DND-41 (cell line): Measurements from ENCODE around the gene DCLK3.
A peak's percentile ranks its signal among the peaks of the same experiment; 100 is the strongest.

Experiments used
- ATAC-seq: fragments of 200-7000 bp; cut with Tn5 transposase; 3 replicates; pipeline ENCODE4 v1.9.1; 2021; ENCODE audit warnings: low read depth; ENCODE audit not compliant: insufficient read depth
- DNase-seq: peaks from one replicate; pipeline ENCODE4 v3.0.0-alpha.2; 2020
- H2AFZ ChIP-seq: 2 replicates; pipeline ENCODE4 v1.6.0; 2012; ENCODE audit warnings: low read depth, low read length
- H3K27ac ChIP-seq: 2 replicates; pipeline ENCODE4 v1.5.1; 2012; ENCODE audit warnings: low read length, inconsistent platforms
- H3K27me3 ChIP-seq: fragments of 200-600 bp; sonication (generic); 2 replicates; pipeline ENCODE4 v1.6.0; 2012; ENCODE audit warnings: low read length, mild to moderate bottlenecking, inconsistent platforms; ENCODE audit not compliant: insufficient read depth, poor library complexity
- H3K36me3 ChIP-seq: 2 replicates; pipeline ENCODE4 v1.5.1; 2012; ENCODE audit warnings: low read length, inconsistent platforms; ENCODE audit not compliant: insufficient read depth
- H3K4me1 ChIP-seq: 2 replicates; pipeline ENCODE4 v1.5.1; 2012; ENCODE audit warnings: mild to moderate bottlenecking, low read length; ENCODE audit not compliant: insufficient read depth
- H3K4me2 ChIP-seq: 2 replicates; pipeline ENCODE4 v1.6.0; 2012; ENCODE audit warnings: mild to moderate bottlenecking, moderate library complexity, low read length, inconsistent platforms; ENCODE audit not compliant: insufficient read depth
- H3K4me3 ChIP-seq, 2 experiments: fragments of 200-600 bp in 1 of 2; shearing (Covaris generic) in 1 of 2; 2 replicates each; pipeline ENCODE4 v1.5.1; 2012 to 2016; ENCODE audit warnings: inconsistent platforms in 2 of 2, low read length in 2 of 2, mild to moderate bottlenecking in 2 of 2, low read depth in 1 of 2, moderate library complexity in 1 of 2
- H3K79me2 ChIP-seq: 2 replicates; pipeline ENCODE4 v1.6.0; 2012; ENCODE audit warnings: low read length, inconsistent platforms; ENCODE audit not compliant: insufficient read depth
- H3K9ac ChIP-seq: 2 replicates; pipeline ENCODE4 v1.6.0; 2012; ENCODE audit warnings: low read depth, mild to moderate bottlenecking, inconsistent platforms, low read length, moderate library complexity
- H3K9me3 ChIP-seq: 2 replicates; pipeline ENCODE4 v1.5.1; 2012; ENCODE audit warnings: low read length, moderate library complexity, mild to moderate bottlenecking, inconsistent platforms; ENCODE audit not compliant: insufficient read depth, severe bottlenecking
- H4K20me1 ChIP-seq: 2 replicates; pipeline ENCODE4 v1.6.0; 2012; ENCODE audit warnings: low read length; ENCODE audit not compliant: insufficient read depth
- EZH2 ChIP-seq: IDR thresholded peaks from 3 replicates; pipeline ENCODE4 v1.6.1; 2012; ENCODE audit warnings: borderline replicate concordance, low read depth, mild to moderate bottlenecking, moderate library complexity, low read length, inconsistent platforms; ENCODE audit not compliant: severe bottlenecking
- TF ChIP-seq, protein P1 (sequence below): IDR thresholded peaks from 2 replicates; pipeline ENCODE4 v1.5.1; 2012; ENCODE audit warnings: borderline replicate concordance, low read length, moderate library complexity, mild to moderate bottlenecking; ENCODE audit not compliant: poor library complexity, severe bottlenecking; ENCODE audit errors: extremely low read depth

DCLK3 gene

DNA sequence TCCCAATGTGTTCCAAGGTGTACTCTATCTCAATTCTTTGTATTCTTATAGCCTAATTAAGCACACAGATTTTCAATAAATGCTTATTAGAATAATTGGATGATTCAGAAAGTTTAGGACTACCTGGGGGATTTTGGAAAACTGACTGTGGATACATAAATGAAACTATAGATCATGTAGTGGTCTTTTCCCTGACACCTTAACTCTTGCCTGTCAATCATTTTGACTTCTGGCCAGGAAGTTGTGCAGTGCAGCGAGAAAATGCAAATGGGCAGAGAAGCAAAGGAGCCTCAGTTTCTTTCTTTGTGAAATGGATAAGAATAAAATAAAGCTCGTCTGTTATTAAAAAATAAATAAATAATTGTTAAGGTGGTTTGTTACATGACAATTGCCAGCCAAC, 47.4 kb upstream of the DCLK3 start:
- Histone ChIP-seq H3K9me3 (no peaks in the 10 kb centered on the region), H3K9ac (no peak overlapping the region), H3K27me3 (no peaks in the 10 kb centered on the region), H3K4me3 (no peak overlapping the region), H3K4me2 (no peak overlapping the region), H3K27ac (no peak overlapping the region), H3K4me1 (no peaks in the 10 kb centered on the region), H3K36me3 (no peaks in the 10 kb centered on the region), H2AFZ (no peak overlapping the region), H4K20me1 (no peaks in the 10 kb centered on the region), H3K79me2 (no peaks in the 10 kb centered on the region)
- DNase-seq (no peak), ATAC-seq (no peak)
- TF ChIP-seq, protein P1, sequence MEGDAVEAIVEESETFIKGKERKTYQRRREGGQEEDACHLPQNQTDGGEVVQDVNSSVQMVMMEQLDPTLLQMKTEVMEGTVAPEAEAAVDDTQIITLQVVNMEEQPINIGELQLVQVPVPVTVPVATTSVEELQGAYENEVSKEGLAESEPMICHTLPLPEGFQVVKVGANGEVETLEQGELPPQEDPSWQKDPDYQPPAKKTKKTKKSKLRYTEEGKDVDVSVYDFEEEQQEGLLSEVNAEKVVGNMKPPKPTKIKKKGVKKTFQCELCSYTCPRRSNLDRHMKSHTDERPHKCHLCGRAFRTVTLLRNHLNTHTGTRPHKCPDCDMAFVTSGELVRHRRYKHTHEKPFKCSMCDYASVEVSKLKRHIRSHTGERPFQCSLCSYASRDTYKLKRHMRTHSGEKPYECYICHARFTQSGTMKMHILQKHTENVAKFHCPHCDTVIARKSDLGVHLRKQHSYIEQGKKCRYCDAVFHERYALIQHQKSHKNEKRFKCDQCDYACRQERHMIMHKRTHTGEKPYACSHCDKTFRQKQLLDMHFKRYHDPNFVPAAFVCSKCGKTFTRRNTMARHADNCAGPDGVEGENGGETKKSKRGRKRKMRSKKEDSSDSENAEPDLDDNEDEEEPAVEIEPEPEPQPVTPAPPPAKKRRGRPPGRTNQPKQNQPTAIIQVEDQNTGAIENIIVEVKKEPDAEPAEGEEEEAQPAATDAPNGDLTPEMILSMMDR, result no peak
- no peak for TF ChIP-seq EZH2

DNA sequence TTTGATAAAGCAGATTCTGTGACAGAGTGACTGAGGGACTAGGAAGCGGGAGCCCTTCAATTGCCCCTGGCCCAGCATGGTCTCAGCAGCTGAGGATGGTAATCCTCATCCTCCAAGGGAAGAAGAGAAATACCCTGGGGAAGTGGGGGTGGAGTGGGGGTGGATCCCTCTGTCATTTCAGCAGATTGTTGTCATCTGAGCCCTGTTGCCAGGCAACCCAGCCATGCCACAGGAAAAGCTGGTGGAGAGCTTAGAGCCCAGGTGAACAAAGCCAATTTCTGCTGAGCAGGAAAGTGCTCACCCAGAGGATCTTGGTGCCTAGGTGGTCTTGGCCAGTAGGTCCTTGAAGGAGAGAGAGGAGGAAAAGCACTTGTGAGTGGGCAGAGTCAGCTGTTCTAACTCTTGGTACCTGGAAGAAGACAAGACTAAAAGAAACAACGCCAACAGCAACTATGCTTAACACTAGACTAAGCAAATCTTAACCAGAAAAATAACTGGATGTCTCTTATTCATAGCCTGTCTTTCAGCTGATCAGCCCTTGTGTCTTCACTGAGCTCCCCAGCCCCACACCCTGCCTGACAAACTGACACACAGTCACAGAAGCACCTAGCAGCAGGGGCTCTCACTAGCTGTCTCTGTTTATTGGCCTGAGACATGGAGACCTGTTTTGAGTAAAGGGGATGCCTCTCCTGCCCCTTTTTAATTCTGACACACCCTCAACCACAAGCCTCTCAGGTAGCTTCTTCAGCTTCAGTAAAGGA, 40.1 kb upstream of the DCLK3 start:
- TF ChIP-seq, protein P1, result no peak
- TF ChIP-seq EZH2, result no peak
- Histone ChIP-seq H3K4me2 (no peak overlapping the region), H3K9ac (no peak overlapping the region), H4K20me1 (no peaks in the 10 kb centered on the region), H3K79me2 (no peaks in the 10 kb centered on the region), H3K4me3 (no peak overlapping the region), H3K4me1 (no peaks in the 10 kb centered on the region), H3K27me3 (no peaks in the 10 kb centered on the region), H2AFZ (no peak overlapping the region), H3K27ac (no peak overlapping the region), H3K9me3 (peaks cover 12% of the 10 kb centered on the region), H3K36me3 (no peaks in the 10 kb centered on the region)
- DNase-seq, result peak; percentile 36
- ATAC-seq, result 0 out of 3 replicates have a peak, but pooled peaks have one; percentile 33

DNA sequence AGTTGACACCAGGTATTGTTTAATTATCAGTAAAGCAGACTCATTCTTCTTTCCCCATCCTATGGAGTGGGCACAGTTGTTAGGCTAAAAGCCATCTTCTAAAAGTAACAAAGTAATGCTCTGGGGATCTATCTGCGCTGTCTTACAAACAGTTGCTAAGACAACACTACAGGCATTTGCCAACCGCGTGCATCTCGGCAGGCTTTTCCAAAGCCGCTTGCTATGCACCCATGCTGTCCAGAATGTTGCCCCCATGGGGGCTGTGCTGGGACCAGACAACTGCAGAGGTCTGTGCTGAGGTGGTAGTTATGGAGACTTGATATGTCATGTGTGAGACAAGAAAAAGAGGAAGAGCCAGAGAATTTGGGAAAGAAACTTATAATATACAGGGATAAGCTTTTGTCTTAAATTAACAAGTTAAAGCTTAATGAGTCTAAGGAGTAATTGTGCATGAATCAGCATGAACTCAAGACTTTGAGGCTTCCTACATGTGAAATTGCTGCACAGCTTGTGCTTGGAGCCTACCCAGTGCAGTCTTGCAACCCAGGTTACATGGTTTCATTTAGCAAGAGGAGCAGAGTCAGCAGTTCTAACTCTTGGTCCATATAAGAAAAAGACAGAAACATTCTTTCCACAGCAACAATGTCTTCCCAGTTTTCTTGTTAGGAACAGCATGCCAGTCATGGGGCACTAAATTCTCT, 38.9 kb upstream of the DCLK3 start:
- Histone ChIP-seq H3K9me3 (peaks cover 12% of the 10 kb centered on the region), H3K9ac (no peak overlapping the region), H4K20me1 (no peaks in the 10 kb centered on the region), H3K36me3 (no peaks in the 10 kb centered on the region), H3K27me3 (no peaks in the 10 kb centered on the region), H3K4me2 (no peak overlapping the region), H3K27ac (no peak overlapping the region), H3K4me1 (no peaks in the 10 kb centered on the region), H3K79me2 (no peaks in the 10 kb centered on the region), H3K4me3 (no peak overlapping the region), H2AFZ (no peak overlapping the region)
- DNase-seq (no peak), ATAC-seq (no peak)
- TF ChIP-seq, protein P1, result no peak
- no peak for TF ChIP-seq EZH2
